Chondrocyte (in vitro differentiated cells): ENCODE data around the gene NTMT2. TPM values are rescaled to one million over a fixed set of nuclear protein-coding genes. Genes with fewer than 3 reads are reported as not detected.

ENCODE experiments used
- DNase-seq: peaks from one replicate; pipeline ENCODE4 v3.0.0; 2021; ENCODE audit warnings: mixed read lengths, low spot score
- H3K27ac Mint-ChIP-seq: one replicate; pipeline ENCODE4 v1.8.0; 2021; ENCODE audit warnings: mild to moderate bottlenecking, moderate library complexity, mixed read lengths; ENCODE audit not compliant: unreplicated experiment
- H3K27me3 Mint-ChIP-seq: 2 replicates; pipeline ENCODE4 v1.8.0; 2021; ENCODE audit warnings: low read depth, mixed read lengths
- H3K36me3 Mint-ChIP-seq: 2 replicates; pipeline ENCODE4 v1.8.0; 2021; ENCODE audit warnings: low read depth, mixed read lengths
- H3K4me1 Mint-ChIP-seq: 2 replicates; pipeline ENCODE4 v1.8.0; 2021; ENCODE audit warnings: low read depth, mild to moderate bottlenecking, mixed read lengths
- H3K4me3 Mint-ChIP-seq: one replicate; pipeline ENCODE4 v1.8.0; 2021; ENCODE audit warnings: mild to moderate bottlenecking, moderate library complexity, mixed read lengths; ENCODE audit not compliant: unreplicated experiment
- H3K9me3 Mint-ChIP-seq: 2 replicates; pipeline ENCODE4 v1.8.0; 2021; ENCODE audit warnings: low read depth, mixed read lengths
- CTCF ChIP-seq: fragments of 200-600 bp; sonication (generic); IDR thresholded peaks from 2 replicates; pipeline ENCODE4 v1.5.0; 2021; ENCODE audit warnings: antibody characterized with exemption, mild to moderate bottlenecking, moderate library complexity
- total RNA-seq: library from RNA; stranded (reverse); gene quantifications from 3 replicates; pipeline ENCODE4 v1.2.1, GENCODE V29; 2021

Gene NTMT2
- total RNA-seq, 1 donor from 2014 or later = not detected

GRCh38 chr1:170176772-170177171, 31.0 kb downstream of the NTMT2 start:
- H3K4me3 Mint-ChIP-seq = no peak overlapping the region
- no peaks in the 10 kb centered on the region for H3K4me1 Mint-ChIP-seq
- no peaks in the 10 kb centered on the region for H3K27me3 Mint-ChIP-seq
- no peak for TF ChIP-seq CTCF
- H3K27ac Mint-ChIP-seq = no peak overlapping the region
- peaks cover 19% of the 10 kb centered on the region for H3K9me3 Mint-ChIP-seq
- peaks cover 6% of the 10 kb centered on the region for H3K36me3 Mint-ChIP-seq
- no peak for DNase-seq

GRCh38 chr1:170182442-170182841, 36.7 kb downstream of the NTMT2 start:
- no peak for DNase-seq
- no peak overlapping the region for H3K4me3 Mint-ChIP-seq
- peaks cover 19% of the 10 kb centered on the region for H3K9me3 Mint-ChIP-seq
- H3K27ac Mint-ChIP-seq = no peak overlapping the region
- H3K27me3 Mint-ChIP-seq = no peaks in the 10 kb centered on the region
- no peak for TF ChIP-seq CTCF
- no peaks in the 10 kb centered on the region for H3K4me1 Mint-ChIP-seq
- H3K36me3 Mint-ChIP-seq = peaks cover 3% of the 10 kb centered on the region

GRCh38 chr1:170192546-170192945, 46.8 kb downstream of the NTMT2 start:
- no peak overlapping the region for H3K4me3 Mint-ChIP-seq
- TF ChIP-seq CTCF = no peak
- DNase-seq = no peak
- peaks cover 49% of the 10 kb centered on the region for H3K9me3 Mint-ChIP-seq
- no peaks in the 10 kb centered on the region for H3K27me3 Mint-ChIP-seq
- H3K36me3 Mint-ChIP-seq = peaks cover 20% of the 10 kb centered on the region
- peaks cover 12% of the 10 kb centered on the region for H3K4me1 Mint-ChIP-seq
- H3K27ac Mint-ChIP-seq = peak overlapping the region; percentile 10

DNA sequence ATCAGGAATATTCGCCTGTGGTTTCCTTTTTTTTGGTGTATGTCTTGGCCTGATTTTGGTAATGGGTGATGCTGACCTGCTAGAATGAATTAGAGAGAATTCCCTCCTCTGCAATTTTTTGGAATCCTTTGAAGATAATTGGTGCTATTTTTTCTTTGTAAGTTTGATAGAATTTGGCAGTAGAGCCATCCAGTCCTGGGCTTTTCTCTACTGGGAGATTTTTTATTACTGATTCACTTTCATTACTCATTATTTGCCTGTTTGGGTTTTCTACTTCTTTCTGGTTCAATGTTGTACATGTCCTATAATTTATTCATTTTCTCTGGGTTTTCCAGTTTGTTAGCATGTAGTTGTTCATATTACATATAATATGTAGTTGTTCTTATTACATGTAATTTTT, 48.7 kb downstream of the NTMT2 start:
- no peaks in the 10 kb centered on the region for H3K27me3 Mint-ChIP-seq
- peaks cover 12% of the 10 kb centered on the region for H3K4me1 Mint-ChIP-seq
- no peak for TF ChIP-seq CTCF
- H3K4me3 Mint-ChIP-seq = no peak overlapping the region
- peaks cover 12% of the 10 kb centered on the region for H3K36me3 Mint-ChIP-seq
- no peak for DNase-seq
- no peak overlapping the region for H3K27ac Mint-ChIP-seq
- H3K9me3 Mint-ChIP-seq = peaks cover 33% of the 10 kb centered on the region

DNA sequence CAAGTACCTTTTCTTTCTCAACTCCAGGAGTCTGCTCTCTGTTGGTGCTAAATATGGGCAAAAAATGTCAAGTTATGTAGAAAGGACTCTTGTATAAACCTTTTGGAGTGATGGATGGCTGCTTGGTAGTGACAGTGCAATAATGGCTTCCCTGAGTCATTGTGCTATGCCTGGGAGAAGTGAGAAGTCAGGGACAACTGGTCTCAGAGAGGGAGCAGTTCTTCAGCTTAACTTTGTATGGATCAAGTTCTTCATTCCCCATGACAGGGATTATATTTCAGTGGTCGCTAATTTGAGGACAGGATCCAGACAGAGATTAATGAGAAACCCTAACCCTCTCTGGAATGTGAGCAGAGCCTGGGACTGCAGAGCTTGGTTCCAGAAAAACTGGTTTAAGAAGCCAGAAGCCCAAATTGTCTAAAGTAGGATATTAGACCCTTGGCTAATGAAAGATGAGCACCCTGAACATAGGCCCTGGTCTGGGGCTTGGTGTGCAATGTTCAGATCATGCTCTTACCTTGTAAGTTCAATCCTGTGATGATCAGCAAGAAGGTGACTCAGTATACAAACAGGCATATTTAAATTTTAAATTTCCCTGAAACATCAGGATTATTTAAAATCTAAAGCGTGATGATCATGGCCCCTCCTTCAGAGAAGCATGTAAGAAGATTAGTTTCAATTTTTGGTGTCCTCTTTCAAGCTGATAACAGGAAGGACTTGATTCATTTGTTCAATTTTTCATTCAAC, 50.9 kb downstream of the NTMT2 start:
- no peak for DNase-seq
- H3K4me3 Mint-ChIP-seq = no peak overlapping the region
- no peaks in the 10 kb centered on the region for H3K27me3 Mint-ChIP-seq
- peaks cover 23% of the 10 kb centered on the region for H3K4me1 Mint-ChIP-seq
- H3K36me3 Mint-ChIP-seq = no peaks in the 10 kb centered on the region
- peaks cover 18% of the 10 kb centered on the region for H3K9me3 Mint-ChIP-seq
- H3K27ac Mint-ChIP-seq = no peak overlapping the region
- TF ChIP-seq CTCF = no peak
